ENCODE data around the gene TBXAS1. TPM values are rescaled to one million over a fixed set of nuclear protein-coding genes. Genes with fewer than 3 reads are reported as not detected.

Gene TBXAS1
- total and polyA plus RNA-seq, 2 experiments from 2014 or later: 1.3 TPM; not detected in 1

DNA sequence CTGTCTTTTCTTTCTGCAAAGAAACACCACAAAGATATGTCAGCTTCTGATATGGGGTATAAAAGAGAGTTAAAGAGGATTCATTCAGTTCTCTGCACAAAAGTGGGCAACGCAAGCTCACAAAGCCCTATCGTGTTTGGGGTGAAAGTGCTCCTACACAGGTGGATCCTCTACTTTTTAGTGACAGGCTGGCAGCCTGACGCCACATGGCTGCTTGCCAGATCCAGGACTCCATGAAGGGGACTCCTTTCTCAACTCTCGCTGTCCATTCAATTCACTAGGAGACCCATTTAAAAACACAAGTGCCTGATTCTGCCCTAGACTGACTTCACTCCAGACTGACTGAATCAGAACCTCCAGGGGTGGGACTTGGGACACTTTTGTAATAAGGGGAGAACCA is 225.7 kb downstream of the TBXAS1 start:
- no peak for ATAC-seq

More for the DNA sequence above, 225.7 kb downstream of the TBXAS1 start:
- Histone ChIP-seq H3K27ac (ENCODE audit: low read depth) (no peak overlapping the region), H3K4me2 (no peak overlapping the region), H4K20me1 (replicated peaks; ENCODE audit: insufficient read depth) (0 out of 2 replicates have a peak, but pooled peaks cover 6% of the 10 kb centered on the region), H2AFZ (no peak overlapping the region), H3K27me3 (ENCODE audit: insufficient read depth) (no peaks in the 10 kb centered on the region), H3K4me3 (no peak overlapping the region), H3K9me2 (ENCODE audit: insufficient read depth) (no peaks in the 10 kb centered on the region; the same call in 1 of the 2 replicates), H3K4me1 (ENCODE audit: insufficient read depth) (no peaks in the 10 kb centered on the region), H3F3A (replicated peaks; ENCODE audit: low read depth) (no peaks in the 10 kb centered on the region), H3K79me2 (replicated peaks; ENCODE audit: insufficient read depth) (no peaks in the 10 kb centered on the region), H3K36me3 (ENCODE audit: insufficient read depth) (no peaks in the 10 kb centered on the region)
- no peak overlapping the region for H3K4me3 Mint-ChIP-seq
- no peak overlapping the region for H3K27ac Mint-ChIP-seq
- no peaks in the 10 kb centered on the region for H3K9me3 Mint-ChIP-seq
- DNase-seq (ENCODE audit: low spot score): no peak
- H3K27me3 Mint-ChIP-seq (ENCODE audit: insufficient read depth, low read depth, poor library complexity): no peaks in the 10 kb centered on the region
- TF ChIP-seq ZNF114 (CRISPR knock-in tag; IDR thresholded peaks at IDR 0.05) (no peak), CTCF (conservative IDR thresholded peaks at IDR 0.05; ENCODE audit: low read depth in 2 of 2) (no peak), JUNB (IDR thresholded peaks at IDR 0.05; ENCODE audit: unreplicated experiment) (no peak), EZH2phosphoT487 (IDR thresholded peaks at IDR 0.05; ENCODE audit: unreplicated experiment) (no peak), CREB1 (CRISPR knock-in tag; IDR thresholded peaks at IDR 0.05; ENCODE audit: low read depth) (no peak), NANOG (IDR thresholded peaks at IDR 0.05; ENCODE audit: borderline replicate concordance) (no peak), ZNF331 (CRISPR knock-in tag; IDR thresholded peaks at IDR 0.05; ENCODE audit: low read depth) (no peak), POLR2AphosphoS5 (IDR thresholded peaks at IDR 0.05; ENCODE audit: low read depth) (no peak), STAT1 (IDR thresholded peaks at IDR 0.05; ENCODE audit: unreplicated experiment) (no peak), EZH2 (IDR thresholded peaks at IDR 0.05; ENCODE audit: low read depth, unreplicated experiment) (no peak)
- TF ChIP-seq, protein P1, sequence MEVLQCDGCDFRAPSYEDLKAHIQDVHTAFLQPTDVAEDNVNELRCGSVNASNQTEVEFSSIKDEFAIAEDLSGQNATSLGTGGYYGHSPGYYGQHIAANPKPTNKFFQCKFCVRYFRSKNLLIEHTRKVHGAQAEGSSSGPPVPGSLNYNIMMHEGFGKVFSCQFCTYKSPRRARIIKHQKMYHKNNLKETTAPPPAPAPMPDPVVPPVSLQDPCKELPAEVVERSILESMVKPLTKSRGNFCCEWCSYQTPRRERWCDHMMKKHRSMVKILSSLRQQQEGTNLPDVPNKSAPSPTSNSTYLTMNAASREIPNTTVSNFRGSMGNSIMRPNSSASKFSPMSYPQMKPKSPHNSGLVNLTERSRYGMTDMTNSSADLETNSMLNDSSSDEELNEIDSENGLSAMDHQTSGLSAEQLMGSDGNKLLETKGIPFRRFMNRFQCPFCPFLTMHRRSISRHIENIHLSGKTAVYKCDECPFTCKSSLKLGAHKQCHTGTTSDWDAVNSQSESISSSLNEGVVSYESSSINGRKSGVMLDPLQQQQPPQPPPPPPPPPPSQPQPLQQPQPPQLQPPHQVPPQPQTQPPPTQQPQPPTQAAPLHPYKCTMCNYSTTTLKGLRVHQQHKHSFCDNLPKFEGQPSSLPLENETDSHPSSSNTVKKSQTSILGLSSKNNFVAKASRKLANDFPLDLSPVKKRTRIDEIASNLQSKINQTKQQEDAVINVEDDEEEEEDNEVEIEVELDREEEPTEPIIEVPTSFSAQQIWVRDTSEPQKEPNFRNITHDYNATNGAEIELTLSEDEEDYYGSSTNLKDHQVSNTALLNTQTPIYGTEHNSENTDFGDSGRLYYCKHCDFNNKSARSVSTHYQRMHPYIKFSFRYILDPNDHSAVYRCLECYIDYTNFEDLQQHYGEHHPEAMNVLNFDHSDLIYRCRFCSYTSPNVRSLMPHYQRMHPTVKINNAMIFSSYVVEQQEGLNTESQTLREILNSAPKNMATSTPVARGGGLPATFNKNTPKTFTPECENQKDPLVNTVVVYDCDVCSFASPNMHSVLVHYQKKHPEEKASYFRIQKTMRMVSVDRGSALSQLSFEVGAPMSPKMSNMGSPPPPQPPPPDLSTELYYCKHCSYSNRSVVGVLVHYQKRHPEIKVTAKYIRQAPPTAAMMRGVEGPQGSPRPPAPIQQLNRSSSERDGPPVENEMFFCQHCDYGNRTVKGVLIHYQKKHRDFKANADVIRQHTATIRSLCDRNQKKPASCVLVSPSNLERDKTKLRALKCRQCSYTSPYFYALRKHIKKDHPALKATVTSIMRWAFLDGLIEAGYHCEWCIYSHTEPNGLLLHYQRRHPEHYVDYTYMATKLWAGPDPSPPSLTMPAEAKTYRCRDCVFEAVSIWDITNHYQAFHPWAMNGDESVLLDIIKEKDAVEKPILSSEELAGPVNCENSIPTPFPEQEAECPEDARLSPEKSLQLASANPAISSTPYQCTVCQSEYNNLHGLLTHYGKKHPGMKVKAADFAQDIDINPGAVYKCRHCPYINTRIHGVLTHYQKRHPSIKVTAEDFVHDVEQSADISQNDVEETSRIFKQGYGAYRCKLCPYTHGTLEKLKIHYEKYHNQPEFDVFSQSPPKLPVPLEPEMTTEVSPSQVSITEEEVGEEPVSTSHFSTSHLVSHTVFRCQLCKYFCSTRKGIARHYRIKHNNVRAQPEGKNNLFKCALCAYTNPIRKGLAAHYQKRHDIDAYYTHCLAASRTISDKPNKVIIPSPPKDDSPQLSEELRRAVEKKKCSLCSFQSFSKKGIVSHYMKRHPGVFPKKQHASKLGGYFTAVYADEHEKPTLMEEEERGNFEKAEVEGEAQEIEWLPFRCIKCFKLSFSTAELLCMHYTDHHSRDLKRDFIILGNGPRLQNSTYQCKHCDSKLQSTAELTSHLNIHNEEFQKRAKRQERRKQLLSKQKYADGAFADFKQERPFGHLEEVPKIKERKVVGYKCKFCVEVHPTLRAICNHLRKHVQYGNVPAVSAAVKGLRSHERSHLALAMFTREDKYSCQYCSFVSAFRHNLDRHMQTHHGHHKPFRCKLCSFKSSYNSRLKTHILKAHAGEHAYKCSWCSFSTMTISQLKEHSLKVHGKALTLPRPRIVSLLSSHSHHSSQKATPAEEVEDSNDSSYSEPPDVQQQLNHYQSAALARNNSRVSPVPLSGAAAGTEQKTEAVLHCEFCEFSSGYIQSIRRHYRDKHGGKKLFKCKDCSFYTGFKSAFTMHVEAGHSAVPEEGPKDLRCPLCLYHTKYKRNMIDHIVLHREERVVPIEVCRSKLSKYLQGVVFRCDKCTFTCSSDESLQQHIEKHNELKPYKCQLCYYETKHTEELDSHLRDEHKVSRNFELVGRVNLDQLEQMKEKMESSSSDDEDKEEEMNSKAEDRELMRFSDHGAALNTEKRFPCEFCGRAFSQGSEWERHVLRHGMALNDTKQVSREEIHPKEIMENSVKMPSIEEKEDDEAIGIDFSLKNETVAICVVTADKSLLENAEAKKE (CRISPR knock-in tag; IDR thresholded peaks at IDR 0.05): no peak
- TF ChIP-seq, protein P2, sequence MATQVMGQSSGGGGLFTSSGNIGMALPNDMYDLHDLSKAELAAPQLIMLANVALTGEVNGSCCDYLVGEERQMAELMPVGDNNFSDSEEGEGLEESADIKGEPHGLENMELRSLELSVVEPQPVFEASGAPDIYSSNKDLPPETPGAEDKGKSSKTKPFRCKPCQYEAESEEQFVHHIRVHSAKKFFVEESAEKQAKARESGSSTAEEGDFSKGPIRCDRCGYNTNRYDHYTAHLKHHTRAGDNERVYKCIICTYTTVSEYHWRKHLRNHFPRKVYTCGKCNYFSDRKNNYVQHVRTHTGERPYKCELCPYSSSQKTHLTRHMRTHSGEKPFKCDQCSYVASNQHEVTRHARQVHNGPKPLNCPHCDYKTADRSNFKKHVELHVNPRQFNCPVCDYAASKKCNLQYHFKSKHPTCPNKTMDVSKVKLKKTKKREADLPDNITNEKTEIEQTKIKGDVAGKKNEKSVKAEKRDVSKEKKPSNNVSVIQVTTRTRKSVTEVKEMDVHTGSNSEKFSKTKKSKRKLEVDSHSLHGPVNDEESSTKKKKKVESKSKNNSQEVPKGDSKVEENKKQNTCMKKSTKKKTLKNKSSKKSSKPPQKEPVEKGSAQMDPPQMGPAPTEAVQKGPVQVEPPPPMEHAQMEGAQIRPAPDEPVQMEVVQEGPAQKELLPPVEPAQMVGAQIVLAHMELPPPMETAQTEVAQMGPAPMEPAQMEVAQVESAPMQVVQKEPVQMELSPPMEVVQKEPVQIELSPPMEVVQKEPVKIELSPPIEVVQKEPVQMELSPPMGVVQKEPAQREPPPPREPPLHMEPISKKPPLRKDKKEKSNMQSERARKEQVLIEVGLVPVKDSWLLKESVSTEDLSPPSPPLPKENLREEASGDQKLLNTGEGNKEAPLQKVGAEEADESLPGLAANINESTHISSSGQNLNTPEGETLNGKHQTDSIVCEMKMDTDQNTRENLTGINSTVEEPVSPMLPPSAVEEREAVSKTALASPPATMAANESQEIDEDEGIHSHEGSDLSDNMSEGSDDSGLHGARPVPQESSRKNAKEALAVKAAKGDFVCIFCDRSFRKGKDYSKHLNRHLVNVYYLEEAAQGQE (IDR thresholded peaks at IDR 0.05; ENCODE audit: unreplicated experiment): no peak
- TF ChIP-seq, protein P3, sequence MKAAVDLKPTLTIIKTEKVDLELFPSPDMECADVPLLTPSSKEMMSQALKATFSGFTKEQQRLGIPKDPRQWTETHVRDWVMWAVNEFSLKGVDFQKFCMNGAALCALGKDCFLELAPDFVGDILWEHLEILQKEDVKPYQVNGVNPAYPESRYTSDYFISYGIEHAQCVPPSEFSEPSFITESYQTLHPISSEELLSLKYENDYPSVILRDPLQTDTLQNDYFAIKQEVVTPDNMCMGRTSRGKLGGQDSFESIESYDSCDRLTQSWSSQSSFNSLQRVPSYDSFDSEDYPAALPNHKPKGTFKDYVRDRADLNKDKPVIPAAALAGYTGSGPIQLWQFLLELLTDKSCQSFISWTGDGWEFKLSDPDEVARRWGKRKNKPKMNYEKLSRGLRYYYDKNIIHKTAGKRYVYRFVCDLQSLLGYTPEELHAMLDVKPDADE (IDR thresholded peaks at IDR 0.05): no peak
- H3K36me3 Mint-ChIP-seq (ENCODE audit: low read depth): no peaks in the 10 kb centered on the region
- H3K4me1 Mint-ChIP-seq: no peaks in the 10 kb centered on the region
